GM18505 (cell line): ENCODE results near the gene FAM117B.

Source experiments
- ATAC-seq: cut with Tn5 transposase; IDR thresholded peaks from one replicate; pipeline ENCODE4 v1.9.1; 2021; ENCODE audit not compliant: unreplicated experiment
- POLR2A ChIP-seq: IDR thresholded peaks from 4 replicates; pipeline ENCODE4 v1.6.1; 2011; ENCODE audit warnings: borderline replicate concordance; ENCODE audit not compliant: insufficient read depth, insufficient read length; ENCODE audit errors: extremely low read depth

Gene FAM117B

GRCh38 chr2:202763916-202764315 is 129.1 kb downstream of the FAM117B start:
- ATAC-seq, result no peak
- no peak for TF ChIP-seq POLR2A

- TF ChIP-seq POLR2A, result no peak
- ATAC-seq, result no peak
Measured at GRCh38 chr2:202764991-202765390, 130.2 kb downstream of the FAM117B start.

- TF ChIP-seq POLR2A, result no peak
- no peak for ATAC-seq
Measured at GRCh38 chr2:202765436-202765835, 130.7 kb downstream of the FAM117B start.

GRCh38 chr2:202768273-202768672 is 133.5 kb downstream of the FAM117B start:
- no peak for TF ChIP-seq POLR2A
- no peak for ATAC-seq

GRCh38 chr2:202769201-202769600 is 134.4 kb downstream of the FAM117B start:
- ATAC-seq, result no peak
- TF ChIP-seq POLR2A, result no peak

- TF ChIP-seq POLR2A, result no peak
- ATAC-seq, result no peak
Measured at GRCh38 chr2:202771336-202771735, 136.6 kb downstream of the FAM117B start.

- no peak for ATAC-seq
- TF ChIP-seq POLR2A, result no peak
Measured at GRCh38 chr2:202771741-202772460, 137.1 kb downstream of the FAM117B start.

- TF ChIP-seq POLR2A, result no peak
- ATAC-seq, result no peak
Measured at GRCh38 chr2:202773301-202773973, 138.7 kb downstream of the FAM117B start.

GRCh38 chr2:202774104-202774503 is 139.3 kb downstream of the FAM117B start:
- no peak for ATAC-seq
- TF ChIP-seq POLR2A, result no peak

GRCh38 chr2:202778217-202778616 is 143.4 kb downstream of the FAM117B start:
- no peak for ATAC-seq
- TF ChIP-seq POLR2A, result no peak

- no peak for TF ChIP-seq POLR2A
Measured at GRCh38 chr2:202780514-202781021, 145.8 kb downstream of the FAM117B start.

GRCh38 chr2:202782940-202783558 is 148.3 kb downstream of the FAM117B start:
- no peak for TF ChIP-seq POLR2A
- no peak for ATAC-seq

More at GRCh38 chr2:202780514-202781021, 145.8 kb downstream of the FAM117B start:
- ATAC-seq, result peak; percentile 88

GRCh38 chr2:202786842-202787241 is 152.1 kb downstream of the FAM117B start:
- no peak for ATAC-seq
- TF ChIP-seq POLR2A, result no peak
